PC-9 (cell line): ENCODE measurements around the gene SLC27A2. TPM values are rescaled to one million over a fixed set of nuclear protein-coding genes. Genes with fewer than 3 reads are reported as not detected.

ENCODE experiments used
- BruUV-seq: library from RNA; stranded (reverse); fragments of 400-500 nt; replicated peaks from 2 replicates; lab custom pipeline; 2021; lab: Mats Ljungman, UMichigan
- CTCF ChIA-PET: fragments of 300-600 bp; sonication (Branson Sonifier 250); formaldehyde crosslinking; loops from one replicate; lab custom pipeline; 2022; ENCODE audit warnings: antibody characterized with exemption; lab: Charles Lee
- POLR2A ChIA-PET: fragments of 300-600 bp; sonication (Branson Sonifier 250); formaldehyde crosslinking; loops from one replicate; lab custom pipeline; 2022; ENCODE audit warnings: antibody characterized with exemption; ENCODE audit not compliant: unreplicated experiment; lab: Charles Lee
- DNase-seq, 2 experiments: peaks; one replicate each; pipeline versions ENCODE4 v3.0.0 to v3.0.0-alpha.2; 2015 to 2022; ENCODE audit warnings: mixed read lengths in 1 of 2
- H2AFZ ChIP-seq: fragments of 200-600 bp; sonication (generic); 2 replicates; pipeline ENCODE4 v1.8.1; 2017; ENCODE audit warnings: antibody characterized with exemption
- H3F3A ChIP-seq: fragments of 200-600 bp; sonication (generic); 2 replicates; pipeline ENCODE4 v1.8.1; 2017; ENCODE audit warnings: antibody characterized with exemption, mild to moderate bottlenecking, low read depth; ENCODE audit not compliant: insufficient read depth
- H3K27ac ChIP-seq: fragments of 200-600 bp; sonication (generic); 2 replicates; pipeline ENCODE4 v1.6.1; 2016; ENCODE audit warnings: mixed run types
- H3K27me3 ChIP-seq: fragments of 200-600 bp; sonication (generic); 2 replicates; pipeline ENCODE4 v1.6.1; 2016; ENCODE audit warnings: low read depth, mixed run types; ENCODE audit not compliant: insufficient read depth
- H3K36me3 ChIP-seq: fragments of 200-600 bp; sonication (generic); 2 replicates; pipeline ENCODE4 v1.6.1; 2016; ENCODE audit warnings: low read depth, mixed run types
- H3K4me1 ChIP-seq: fragments of 200-600 bp; sonication (generic); replicated peaks from 2 replicates; pipeline ENCODE4 v1.6.1; 2016; ENCODE audit warnings: mixed run types; ENCODE audit not compliant: insufficient read depth
- H3K4me2 ChIP-seq: fragments of 200-600 bp; sonication (generic); 2 replicates; pipeline ENCODE4 v1.6.1; 2017; ENCODE audit warnings: mixed run types
- H3K4me3 ChIP-seq: fragments of 200-600 bp; sonication (generic); 2 replicates; pipeline ENCODE4 v1.6.1; 2016; ENCODE audit warnings: mixed run types
- H3K79me2 ChIP-seq: fragments of 200-600 bp; sonication (generic); 2 replicates; pipeline ENCODE4 v1.6.1; 2017; ENCODE audit warnings: low read depth, mixed run types
- H3K9me2 ChIP-seq: fragments of 200-600 bp; sonication (generic); 2 replicates; pipeline ENCODE4 v1.8.1; 2017; ENCODE audit warnings: mild to moderate bottlenecking; ENCODE audit not compliant: insufficient read depth
- H3K9me3 ChIP-seq: fragments of 200-600 bp; sonication (generic); 2 replicates; pipeline ENCODE4 v1.8.1; 2016; ENCODE audit warnings: low read depth; ENCODE audit not compliant: insufficient read depth
- H4K20me1 ChIP-seq: fragments of 200-600 bp; sonication (generic); 2 replicates; pipeline ENCODE4 v1.8.1; 2017; ENCODE audit not compliant: insufficient read depth
- EZH2 ChIP-seq: fragments of 200-600 bp; sonication (generic); IDR thresholded peaks from 2 replicates; pipeline ENCODE4 v1.8.0; 2017; ENCODE audit warnings: antibody characterized with exemption, low read depth
- intact Hi-C: fragments of 100-400 bp; cut with micrococcal nuclease; formaldehyde crosslinking; loops from one replicate; pipeline ENCODE4 v1.10.0; 2022; ENCODE audit not compliant: unreplicated experiment
- total RNA-seq: library from RNA; stranded (reverse); gene quantifications from 2 replicates; pipeline ENCODE4 v1.2.3, GENCODE V29; 2021
- TF ChIP-seq, protein P1 (sequence below): fragments of 200-600 bp; sonication (generic); conservative IDR thresholded peaks from 2 replicates; pipeline ENCODE4 v1.6.1; 2017; ENCODE audit warnings: mixed run types, antibody characterized with exemption, mild to moderate bottlenecking, moderate library complexity

Gene SLC27A2
- total RNA-seq, 1 experiment from 2014 or later: 7.5 TPM

DNA sequence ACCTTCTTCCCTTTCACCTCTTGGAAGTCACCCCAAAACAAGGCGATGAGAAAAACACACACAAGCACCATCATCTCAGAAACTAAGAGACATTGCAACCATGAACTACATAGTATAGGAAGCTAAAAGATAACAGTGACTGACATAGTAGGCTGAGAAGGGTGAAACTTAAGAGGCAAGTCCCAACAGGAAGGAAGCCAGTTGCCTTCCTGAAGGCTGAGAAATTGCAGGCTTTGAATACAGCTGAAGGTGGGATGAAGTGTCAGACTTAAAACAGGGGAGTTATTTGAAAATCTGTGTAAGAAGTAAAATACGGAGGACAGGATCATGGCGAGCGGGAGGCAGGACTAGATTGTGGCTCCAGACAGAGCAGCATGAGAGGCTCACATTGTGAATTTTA lies 27.8 kb downstream of the SLC27A2 start:
- peak overlapping the region; percentile 89 for H3K27ac ChIP-seq
- CTCF ChIA-PET: no interaction called here
- no TSS peak for BruUV-seq

DNA sequence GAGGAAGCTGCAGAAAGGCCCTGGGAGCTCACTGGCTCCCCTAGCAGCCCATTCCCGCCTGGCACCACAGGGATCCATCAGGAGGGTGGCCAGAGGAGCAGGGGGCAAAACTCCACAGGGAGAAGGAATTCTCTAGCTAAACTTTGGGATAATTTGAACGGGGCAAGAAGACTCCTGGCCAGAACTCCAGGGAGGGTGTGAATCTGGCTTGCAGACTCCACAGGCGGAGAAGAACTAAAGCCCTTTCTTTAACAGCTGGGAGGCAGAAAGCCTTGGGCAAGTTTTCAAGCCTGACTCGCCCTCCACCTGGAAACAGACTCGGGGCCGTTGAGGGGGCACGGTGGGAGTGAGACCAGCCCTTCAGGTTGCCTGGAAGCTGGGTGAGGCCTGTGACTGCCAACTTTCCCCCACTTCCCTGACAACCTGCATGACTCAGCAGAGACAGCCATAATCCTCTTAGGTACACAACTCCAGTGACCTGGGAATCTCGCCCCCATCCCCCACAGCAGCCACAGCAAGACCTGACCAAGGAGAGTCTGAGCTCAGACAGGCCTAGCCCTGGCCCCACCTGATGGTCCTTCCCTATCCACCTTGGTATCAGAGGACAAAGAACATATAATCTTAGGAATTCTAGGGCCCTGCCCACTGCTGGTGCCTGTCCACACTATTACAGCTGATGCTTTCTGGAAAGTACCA lies 28.6 kb downstream of the SLC27A2 start:
- intact Hi-C loops: no loop called here
- Histone ChIP-seq H3F3A (no peaks in the 10 kb centered on the region), H4K20me1 (no peaks in the 10 kb centered on the region), H3K4me1 (peaks cover 21% of the 10 kb centered on the region), H2AFZ (no peak overlapping the region), H3K4me2 (peak overlapping the region; percentile 47), H3K4me3 (no peak overlapping the region), H3K27me3 (no peaks in the 10 kb centered on the region), H3K27ac (peak overlapping the region; percentile 89), H3K36me3 (peaks cover 3% of the 10 kb centered on the region; the same call in 1 of the 2 replicates), H3K79me2 (no peaks in the 10 kb centered on the region), H3K9me3 (peaks cover 9% of the 10 kb centered on the region), H3K9me2 (no peaks in the 10 kb centered on the region)
- TF ChIP-seq, protein P1, sequence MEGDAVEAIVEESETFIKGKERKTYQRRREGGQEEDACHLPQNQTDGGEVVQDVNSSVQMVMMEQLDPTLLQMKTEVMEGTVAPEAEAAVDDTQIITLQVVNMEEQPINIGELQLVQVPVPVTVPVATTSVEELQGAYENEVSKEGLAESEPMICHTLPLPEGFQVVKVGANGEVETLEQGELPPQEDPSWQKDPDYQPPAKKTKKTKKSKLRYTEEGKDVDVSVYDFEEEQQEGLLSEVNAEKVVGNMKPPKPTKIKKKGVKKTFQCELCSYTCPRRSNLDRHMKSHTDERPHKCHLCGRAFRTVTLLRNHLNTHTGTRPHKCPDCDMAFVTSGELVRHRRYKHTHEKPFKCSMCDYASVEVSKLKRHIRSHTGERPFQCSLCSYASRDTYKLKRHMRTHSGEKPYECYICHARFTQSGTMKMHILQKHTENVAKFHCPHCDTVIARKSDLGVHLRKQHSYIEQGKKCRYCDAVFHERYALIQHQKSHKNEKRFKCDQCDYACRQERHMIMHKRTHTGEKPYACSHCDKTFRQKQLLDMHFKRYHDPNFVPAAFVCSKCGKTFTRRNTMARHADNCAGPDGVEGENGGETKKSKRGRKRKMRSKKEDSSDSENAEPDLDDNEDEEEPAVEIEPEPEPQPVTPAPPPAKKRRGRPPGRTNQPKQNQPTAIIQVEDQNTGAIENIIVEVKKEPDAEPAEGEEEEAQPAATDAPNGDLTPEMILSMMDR: no peak
- no peak for TF ChIP-seq EZH2
- CTCF ChIA-PET: no interaction called here
- POLR2A ChIA-PET: interaction anchor here (0.6 kb wide), 1 partner anchor 22 kb away, joined by 4 read pairs; no protein-coding TSS in a partner anchor
- no TSS peak for BruUV-seq
- DNase-seq: peak; percentile 58 to 77

More for the DNA sequence above, 27.8 kb downstream of the SLC27A2 start:
- DNase-seq: no peak
- H3K4me2 ChIP-seq: no peak overlapping the region
- H3K9me2 ChIP-seq: no peaks in the 10 kb centered on the region
- no peaks in the 10 kb centered on the region for H3K79me2 ChIP-seq
- H3F3A ChIP-seq: no peaks in the 10 kb centered on the region
- POLR2A ChIA-PET: no interaction called here
- peaks cover 9% of the 10 kb centered on the region for H3K9me3 ChIP-seq
- no peaks in the 10 kb centered on the region for H4K20me1 ChIP-seq
- intact Hi-C loops: no loop called here
- no peaks in the 10 kb centered on the region for H3K27me3 ChIP-seq
- TF ChIP-seq EZH2: no peak
- TF ChIP-seq, protein P1: no peak
- peaks cover 3% of the 10 kb centered on the region; the same call in 1 of the 2 replicates for H3K36me3 ChIP-seq
- peaks cover 21% of the 10 kb centered on the region for H3K4me1 ChIP-seq
- H2AFZ ChIP-seq: no peak overlapping the region
- no peak overlapping the region for H3K4me3 ChIP-seq

DNA sequence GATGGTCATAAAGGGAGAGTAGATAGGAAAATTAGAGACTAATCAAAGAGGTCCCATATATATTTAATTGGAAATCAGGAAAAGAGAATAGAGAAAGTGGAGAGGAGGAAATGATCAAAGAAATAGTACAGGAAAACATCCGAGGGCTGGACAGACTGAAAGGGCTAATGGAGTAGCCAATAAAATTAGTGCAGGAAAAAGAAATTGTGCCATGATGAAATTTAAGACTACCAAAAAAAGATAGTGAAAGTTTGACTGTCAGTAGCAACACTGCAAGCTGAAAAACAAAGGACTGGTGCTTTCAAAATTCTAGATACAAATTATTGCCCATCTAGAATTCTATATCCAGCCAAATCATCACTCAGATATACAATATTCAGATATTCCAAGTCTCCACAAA lies 36.3 kb downstream of the SLC27A2 start:
- DNase-seq: no peak
- Histone ChIP-seq H3K36me3 (peaks cover 6% of the 10 kb centered on the region; the same call in 1 of the 2 replicates), H3K79me2 (no peaks in the 10 kb centered on the region), H3K27me3 (no peaks in the 10 kb centered on the region), H2AFZ (no peak overlapping the region), H3K4me3 (no peak overlapping the region), H3F3A (peaks cover 31% of the 10 kb centered on the region), H3K4me2 (peak overlapping the region; percentile 65), H3K27ac (peak overlapping the region; percentile 100), H3K9me3 (no peaks in the 10 kb centered on the region), H3K4me1 (peaks cover 37% of the 10 kb centered on the region), H4K20me1 (no peaks in the 10 kb centered on the region), H3K9me2 (no peaks in the 10 kb centered on the region)
- no TSS peak for BruUV-seq
- POLR2A ChIA-PET: no interaction called here
- TF ChIP-seq, protein P1: no peak
- TF ChIP-seq EZH2: no peak
- CTCF ChIA-PET: no interaction called here
- intact Hi-C loops: no loop called here
